Panc1 (cell line): Measurements from ENCODE around the gene UTS2R. TPM values are rescaled to one million over a fixed set of nuclear protein-coding genes. Genes with fewer than 3 reads are reported as not detected.

Experiments used
- ATAC-seq: fragments of 200-7000 bp; cut with Tn5 transposase; 2 replicates; pipeline ENCODE4 v1.9.1; 2020; ENCODE audit warnings: mild to moderate bottlenecking, moderate library complexity
- BruUV-seq: library from RNA; stranded (reverse); fragments of 400-500 nt; replicated peaks from 2 replicates; lab custom pipeline; 2021; lab: Mats Ljungman, UMichigan
- CTCF ChIA-PET: fragments of 300-600 bp; sonication (Branson Sonifier 250); formaldehyde crosslinking; loops from one replicate; lab custom pipeline; 2022; ENCODE audit warnings: antibody characterized with exemption; lab: Charles Lee
- POLR2A ChIA-PET: fragments of 300-600 bp; sonication (Branson Sonifier 250); formaldehyde crosslinking; loops from one replicate; lab custom pipeline; 2022; ENCODE audit warnings: antibody characterized with exemption; lab: Charles Lee
- DNase-seq: peaks from one replicate; pipeline ENCODE4 v3.0.0-alpha.2; 2010; ENCODE audit warnings: low read depth, low spot score
- H3K27ac ChIP-seq: 2 replicates; pipeline ENCODE4 v1.5.1; 2011; ENCODE audit warnings: mild to moderate bottlenecking, low read length, inconsistent platforms
- H3K27me3 ChIP-seq: fragments of 200-500 bp; sonication (Bioruptor generic); 2 replicates; pipeline ENCODE4 v1.6.0; 2014; ENCODE audit warnings: low read length, inconsistent platforms; ENCODE audit not compliant: control insufficient read depth, insufficient read depth
- H3K36me3 ChIP-seq: fragments of 200-500 bp; sonication (Bioruptor generic); 2 replicates; pipeline ENCODE4 v1.5.1; 2014; ENCODE audit warnings: inconsistent platforms, mild to moderate bottlenecking, low read length, moderate library complexity; ENCODE audit not compliant: control insufficient read depth, insufficient read depth
- H3K4me1 ChIP-seq: 2 replicates; pipeline ENCODE4 v1.5.1; 2011; ENCODE audit warnings: inconsistent platforms, mild to moderate bottlenecking, low read length, moderate library complexity; ENCODE audit not compliant: control insufficient read depth, insufficient read depth
- H3K4me3 ChIP-seq, 2 experiments: 2 replicates each; pipeline ENCODE4 v1.5.1; 2011 to 2012; ENCODE audit warnings: low read depth in 2 of 2, low read length in 2 of 2, mild to moderate bottlenecking in 2 of 2, inconsistent platforms in 1 of 2, moderate library complexity in 1 of 2
- H3K9me3 ChIP-seq: fragments of 200-500 bp; sonication (Bioruptor generic); 2 replicates; pipeline ENCODE4 v1.5.1; 2014; ENCODE audit warnings: low read depth, mild to moderate bottlenecking, inconsistent platforms, low read length, moderate library complexity; ENCODE audit not compliant: control insufficient read depth, insufficient read depth
- POLR2AphosphoS5 ChIP-seq: IDR thresholded peaks from 2 replicates; pipeline ENCODE4 v1.6.1; 2012; ENCODE audit warnings: mild to moderate bottlenecking, low read depth, low read length, moderate library complexity
- SIN3A ChIP-seq: IDR thresholded peaks from 2 replicates; pipeline ENCODE4 v1.6.1; 2012; ENCODE audit warnings: low read depth, mild to moderate bottlenecking, low read length, moderate library complexity, borderline replicate concordance; ENCODE audit not compliant: insufficient read depth
- TCF7L2 ChIP-seq: IDR thresholded peaks from 2 replicates; pipeline ENCODE4 v1.6.1; 2011; ENCODE audit warnings: mild to moderate bottlenecking, low read depth, low read length, inconsistent platforms
- in situ Hi-C: cut with HindIII; loops from 2 replicates; pipeline ENCODE4 v1.10.0; 2016; ENCODE audit warnings: low sequenced_read_pairs, low pct_unique_long_range_greater_than_20kb
- intact Hi-C: fragments of 100-400 bp; cut with micrococcal nuclease; formaldehyde crosslinking; loops from one replicate; pipeline ENCODE4 v1.10.0; 2022; ENCODE audit not compliant: unreplicated experiment
- total RNA-seq: library from RNA; stranded (reverse); gene quantifications from one replicate; pipeline ENCODE4 v1.2.1, GENCODE V29; 2021; ENCODE audit not compliant: unreplicated experiment
- TF ChIP-seq, protein P1 (sequence below): fragments of 450-650 bp; IDR thresholded peaks from 2 replicates; pipeline ENCODE4 v1.5.1; 2017; ENCODE audit warnings: mild to moderate bottlenecking
- TF ChIP-seq, protein P2 (sequence below), 2 experiments: IDR thresholded peaks; 2 replicates each; pipeline ENCODE4 v1.6.1; 2011 to 2012; ENCODE audit warnings: low read depth in 2 of 2, control low read depth in 1 of 2, low read length in 1 of 2, mild to moderate bottlenecking in 1 of 2, moderate library complexity in 1 of 2; ENCODE audit not compliant: insufficient read depth in 1 of 2

UTS2R gene
- total RNA-seq, 1 experiment from 2014 or later = 0.39 TPM

DNA sequence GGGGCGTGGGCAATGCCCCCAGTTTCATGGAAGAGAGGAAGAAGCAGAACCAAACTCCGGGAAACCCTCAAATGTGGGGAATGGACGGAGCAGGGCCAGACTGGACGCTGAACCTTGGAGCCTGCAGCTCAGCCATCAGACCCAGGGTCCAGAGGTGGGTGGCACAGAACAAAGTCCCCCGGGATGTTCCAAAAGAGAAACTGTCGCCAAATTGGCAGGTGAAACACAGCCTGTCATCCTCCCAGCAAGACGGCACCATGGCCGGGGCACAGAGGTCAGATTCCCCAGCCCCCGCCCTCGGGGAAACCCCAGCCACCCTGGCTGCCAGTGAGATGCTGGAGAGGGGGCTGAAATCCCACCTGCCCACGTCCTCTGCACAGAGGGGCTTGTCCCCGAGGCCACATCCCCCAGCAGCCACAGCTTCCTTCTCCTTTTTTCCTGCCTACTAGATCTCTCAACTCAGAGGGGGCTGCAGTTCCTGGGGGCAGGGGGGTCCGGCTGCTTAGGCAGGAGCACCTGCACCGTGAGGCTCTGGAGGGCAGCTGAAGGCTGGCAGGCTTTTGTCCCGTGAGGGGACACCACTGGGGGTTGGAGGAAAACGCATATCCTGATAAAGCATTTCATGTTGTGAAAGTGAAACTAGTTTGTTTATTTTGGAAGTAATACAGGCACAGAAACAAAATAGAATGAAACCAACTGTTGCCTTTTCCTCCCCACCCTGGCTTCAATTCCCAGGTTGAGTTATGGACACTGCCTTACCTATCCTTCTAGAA lies 36.8 kb upstream of the UTS2R start:
- ChIA-PET POLR2A (no interaction called here), CTCF (interaction anchor here (0.6 kb wide), 1 partner anchor 28 kb away, joined by 4 read pairs; no protein-coding TSS in a partner anchor)
- BruUV-seq = no TSS peak
- peak overlapping the region; percentile 31 to 71 for H3K4me3 ChIP-seq
- H3K27ac ChIP-seq = peak overlapping the region; percentile 75
- H3K9me3 ChIP-seq = no peaks in the 10 kb centered on the region
- DNase-seq = no peak
- no peak for ATAC-seq
- no peaks in the 10 kb centered on the region for H3K27me3 ChIP-seq
- H3K4me1 ChIP-seq = peaks cover 70% of the 10 kb centered on the region
- intact Hi-C loops = loop anchor here (5.0 kb wide), 2 partner anchors 38 to 93 kb away; no protein-coding TSS in a partner anchor
- peaks cover 2% of the 10 kb centered on the region; the same call in 1 of the 2 replicates for H3K36me3 ChIP-seq
- TF ChIP-seq POLR2AphosphoS5 (no peak), TCF7L2 (no peak), SIN3A (no peak)
- TF ChIP-seq, protein P1, sequence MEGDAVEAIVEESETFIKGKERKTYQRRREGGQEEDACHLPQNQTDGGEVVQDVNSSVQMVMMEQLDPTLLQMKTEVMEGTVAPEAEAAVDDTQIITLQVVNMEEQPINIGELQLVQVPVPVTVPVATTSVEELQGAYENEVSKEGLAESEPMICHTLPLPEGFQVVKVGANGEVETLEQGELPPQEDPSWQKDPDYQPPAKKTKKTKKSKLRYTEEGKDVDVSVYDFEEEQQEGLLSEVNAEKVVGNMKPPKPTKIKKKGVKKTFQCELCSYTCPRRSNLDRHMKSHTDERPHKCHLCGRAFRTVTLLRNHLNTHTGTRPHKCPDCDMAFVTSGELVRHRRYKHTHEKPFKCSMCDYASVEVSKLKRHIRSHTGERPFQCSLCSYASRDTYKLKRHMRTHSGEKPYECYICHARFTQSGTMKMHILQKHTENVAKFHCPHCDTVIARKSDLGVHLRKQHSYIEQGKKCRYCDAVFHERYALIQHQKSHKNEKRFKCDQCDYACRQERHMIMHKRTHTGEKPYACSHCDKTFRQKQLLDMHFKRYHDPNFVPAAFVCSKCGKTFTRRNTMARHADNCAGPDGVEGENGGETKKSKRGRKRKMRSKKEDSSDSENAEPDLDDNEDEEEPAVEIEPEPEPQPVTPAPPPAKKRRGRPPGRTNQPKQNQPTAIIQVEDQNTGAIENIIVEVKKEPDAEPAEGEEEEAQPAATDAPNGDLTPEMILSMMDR = no peak
- TF ChIP-seq, protein P2, sequence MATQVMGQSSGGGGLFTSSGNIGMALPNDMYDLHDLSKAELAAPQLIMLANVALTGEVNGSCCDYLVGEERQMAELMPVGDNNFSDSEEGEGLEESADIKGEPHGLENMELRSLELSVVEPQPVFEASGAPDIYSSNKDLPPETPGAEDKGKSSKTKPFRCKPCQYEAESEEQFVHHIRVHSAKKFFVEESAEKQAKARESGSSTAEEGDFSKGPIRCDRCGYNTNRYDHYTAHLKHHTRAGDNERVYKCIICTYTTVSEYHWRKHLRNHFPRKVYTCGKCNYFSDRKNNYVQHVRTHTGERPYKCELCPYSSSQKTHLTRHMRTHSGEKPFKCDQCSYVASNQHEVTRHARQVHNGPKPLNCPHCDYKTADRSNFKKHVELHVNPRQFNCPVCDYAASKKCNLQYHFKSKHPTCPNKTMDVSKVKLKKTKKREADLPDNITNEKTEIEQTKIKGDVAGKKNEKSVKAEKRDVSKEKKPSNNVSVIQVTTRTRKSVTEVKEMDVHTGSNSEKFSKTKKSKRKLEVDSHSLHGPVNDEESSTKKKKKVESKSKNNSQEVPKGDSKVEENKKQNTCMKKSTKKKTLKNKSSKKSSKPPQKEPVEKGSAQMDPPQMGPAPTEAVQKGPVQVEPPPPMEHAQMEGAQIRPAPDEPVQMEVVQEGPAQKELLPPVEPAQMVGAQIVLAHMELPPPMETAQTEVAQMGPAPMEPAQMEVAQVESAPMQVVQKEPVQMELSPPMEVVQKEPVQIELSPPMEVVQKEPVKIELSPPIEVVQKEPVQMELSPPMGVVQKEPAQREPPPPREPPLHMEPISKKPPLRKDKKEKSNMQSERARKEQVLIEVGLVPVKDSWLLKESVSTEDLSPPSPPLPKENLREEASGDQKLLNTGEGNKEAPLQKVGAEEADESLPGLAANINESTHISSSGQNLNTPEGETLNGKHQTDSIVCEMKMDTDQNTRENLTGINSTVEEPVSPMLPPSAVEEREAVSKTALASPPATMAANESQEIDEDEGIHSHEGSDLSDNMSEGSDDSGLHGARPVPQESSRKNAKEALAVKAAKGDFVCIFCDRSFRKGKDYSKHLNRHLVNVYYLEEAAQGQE (IDR thresholded peaks at IDR 0.05; ENCODE audit: insufficient read depth in 1 of 2, low read depth in 2 of 2, low read length in 1 of 2) = no peak
- in situ Hi-C loops = no loop called here

DNA sequence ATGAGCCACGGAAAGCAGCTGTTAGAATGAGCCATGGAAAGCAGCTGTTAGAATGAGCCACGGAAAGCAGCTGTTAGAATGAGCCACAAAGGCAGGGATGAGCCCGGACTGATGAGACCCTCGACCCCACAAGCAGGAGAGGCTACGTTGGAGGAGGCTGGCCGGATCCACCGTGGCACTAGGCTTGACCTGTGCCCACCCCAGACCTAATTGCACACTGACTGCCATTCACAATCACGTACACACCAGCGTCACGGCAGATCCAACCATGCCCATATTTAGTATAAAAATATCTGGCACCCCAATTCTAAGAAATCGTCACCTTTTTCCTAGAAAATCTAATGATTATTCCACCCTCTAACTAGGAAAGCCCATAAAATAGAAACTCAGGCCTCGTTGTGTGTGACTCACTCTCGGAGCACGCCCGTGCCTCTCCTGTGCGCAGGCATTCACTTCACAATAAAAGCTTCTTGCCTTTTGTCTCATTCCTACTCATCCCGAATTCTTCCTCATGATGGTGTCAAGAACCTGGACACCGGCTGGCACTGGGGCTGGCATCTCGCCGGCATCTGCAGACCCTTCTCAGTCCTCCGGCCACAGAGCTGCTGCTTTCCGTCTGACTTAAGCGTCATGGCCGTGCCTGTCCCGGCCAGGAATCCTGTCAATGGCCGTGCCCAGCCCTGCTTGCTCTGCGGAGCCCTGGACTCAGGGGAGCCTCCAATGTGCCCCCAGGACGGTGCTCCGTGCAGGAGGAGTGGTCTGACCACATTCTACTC lies 32.5 kb upstream of the UTS2R start:
- no peaks in the 10 kb centered on the region for H3K9me3 ChIP-seq
- BruUV-seq = no TSS peak
- ATAC-seq (peak; percentile 81), DNase-seq (no peak)
- POLR2A ChIA-PET = interaction anchor here (0.6 kb wide), 2 partner anchors 174 to 459 kb away, joined by 4 to 8 read pairs; no protein-coding TSS in a partner anchor
- peaks cover 56% of the 10 kb centered on the region for H3K4me1 ChIP-seq
- in situ Hi-C loops (no loop called here), intact Hi-C loops (loop anchor here (5.0 kb wide), 1 partner anchor 97 kb away; no protein-coding TSS in a partner anchor)
- no peaks in the 10 kb centered on the region for H3K27me3 ChIP-seq
- CTCF ChIA-PET = interaction anchor here (1.7 kb wide), 1 partner anchor 39 kb away, joined by 4 read pairs; no protein-coding TSS in a partner anchor
- peak overlapping the region; percentile 35 to 62 for H3K4me3 ChIP-seq
- H3K27ac ChIP-seq = peak overlapping the region; percentile 96
- TF ChIP-seq, protein P1 = no peak
- peak; percentile 70 for TF ChIP-seq POLR2AphosphoS5
- 0 out of 2 replicates have a peak, but pooled peaks have one; percentile 32 for TF ChIP-seq SIN3A
- no peaks in the 10 kb centered on the region for H3K36me3 ChIP-seq
